Amniotic epithelial cell (primary cell): ENCODE measurements around the gene FAM181B.

Source experiments
- DNase-seq: peaks from one replicate; pipeline ENCODE4 v3.0.0-alpha.2; 2010; ENCODE audit warnings: low read depth

The FAM181B gene

GRCh38 chr11:82733444-82734119, at the start of gene FAM181B:
TSS of gene FAM181B (minus strand) at chr11:82733864. CDS start at chr11:82733729, 135 bp downstream.
- DNase-seq = no peak

GRCh38 chr11:82782825-82783374, 49.2 kb upstream of the FAM181B start:
- DNase-seq = no peak

GRCh38 chr11:82778776-82779175, 45.1 kb upstream of the FAM181B start:
- no peak for DNase-seq

- DNase-seq = no peak
Measured at GRCh38 chr11:82776377-82776776, 42.7 kb upstream of the FAM181B start.

GRCh38 chr11:82775736-82776346, 42.2 kb upstream of the FAM181B start:
- peak; percentile 38 for DNase-seq

- no peak for DNase-seq
Measured at GRCh38 chr11:82775218-82775617, 41.6 kb upstream of the FAM181B start.

GRCh38 chr11:82771781-82772180, 38.1 kb upstream of the FAM181B start:
- DNase-seq = no peak

GRCh38 chr11:82767123-82767522, 33.5 kb upstream of the FAM181B start:
- DNase-seq = no peak

- no peak for DNase-seq
Measured at GRCh38 chr11:82765466-82766034, 31.9 kb upstream of the FAM181B start.

- DNase-seq = no peak
Measured at GRCh38 chr11:82763167-82763566, 29.5 kb upstream of the FAM181B start.

GRCh38 chr11:82759649-82760048, 26.0 kb upstream of the FAM181B start:
- no peak for DNase-seq

- no peak for DNase-seq
Measured at GRCh38 chr11:82757660-82758357, 24.1 kb upstream of the FAM181B start.

GRCh38 chr11:82756765-82757639, 23.3 kb upstream of the FAM181B start:
- no peak for DNase-seq

- peak; percentile 10 for DNase-seq
Measured at GRCh38 chr11:82754410-82754809, 20.7 kb upstream of the FAM181B start.

- DNase-seq = no peak
Measured at GRCh38 chr11:82753921-82754320, 20.3 kb upstream of the FAM181B start.

- DNase-seq = no peak
Measured at GRCh38 chr11:82752801-82753200, 19.1 kb upstream of the FAM181B start.

GRCh38 chr11:82750643-82751139, 17.0 kb upstream of the FAM181B start:
- no peak for DNase-seq

- no peak for DNase-seq
Measured at GRCh38 chr11:82747471-82747870, 13.8 kb upstream of the FAM181B start.

GRCh38 chr11:82738091-82738490, 4.4 kb upstream of the FAM181B start:
- DNase-seq = no peak

GRCh38 chr11:82734120-82734479, 436 bp upstream of the FAM181B start:
- DNase-seq = no peak

- no peak for DNase-seq
Measured at GRCh38 chr11:82732734-82733443, 775 bp downstream of the FAM181B start.
